Ishikawa (cell line): ENCODE results near the gene TOP2A.

Experiments used
- CEBPB ChIP-seq: IDR thresholded peaks from 2 replicates; pipeline ENCODE4 v1.6.1; 2012
- CREB1 ChIP-seq: IDR thresholded peaks from 2 replicates; pipeline ENCODE4 v1.6.1; 2012; ENCODE audit warnings: low read depth
- EGR1 ChIP-seq: IDR thresholded peaks from 2 replicates; pipeline ENCODE4 v1.6.1; 2012
- EP300 ChIP-seq: IDR thresholded peaks from 2 replicates; pipeline ENCODE4 v1.6.1; 2012; ENCODE audit warnings: borderline replicate concordance
- FOXM1 ChIP-seq: IDR thresholded peaks from 2 replicates; pipeline ENCODE4 v1.6.1; 2012; ENCODE audit warnings: low read depth, borderline replicate concordance
- RAD21 ChIP-seq: IDR thresholded peaks from 2 replicates; pipeline ENCODE4 v1.6.1; 2012; ENCODE audit warnings: low read depth
- TAF1 ChIP-seq: IDR thresholded peaks from 2 replicates; pipeline ENCODE4 v1.6.1; 2012; ENCODE audit warnings: low read depth, mild to moderate bottlenecking
- TCF12 ChIP-seq: IDR thresholded peaks from 2 replicates; pipeline ENCODE4 v1.6.1; 2012; ENCODE audit warnings: low read depth
- TF ChIP-seq, protein P1 (sequence below): IDR thresholded peaks from 2 replicates; pipeline ENCODE4 v1.6.1; 2012
- TF ChIP-seq, protein P2 (sequence below): IDR thresholded peaks from 2 replicates; pipeline ENCODE4 v1.6.1; 2012

DNA sequence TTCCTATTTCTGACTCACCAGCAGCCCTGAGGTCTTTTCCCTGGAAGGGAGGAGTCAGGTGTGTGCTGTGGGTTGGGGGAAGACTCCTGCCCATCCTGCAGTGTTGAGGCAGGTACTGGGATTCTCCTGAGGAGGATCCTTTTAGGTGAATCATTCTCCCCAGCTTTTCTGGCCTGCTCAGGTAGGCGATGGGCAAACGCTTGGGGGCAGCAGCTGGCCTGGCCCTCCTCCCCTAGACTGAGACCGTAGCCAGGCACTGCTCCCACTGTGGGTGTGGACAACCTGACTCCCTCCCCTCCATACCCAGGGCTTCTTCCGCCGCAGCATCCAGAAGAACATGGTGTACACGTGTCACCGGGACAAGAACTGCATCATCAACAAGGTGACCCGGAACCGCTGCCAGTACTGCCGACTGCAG, 68.2 kb downstream of the TOP2A start:
- TF ChIP-seq EP300, result no peak
- TF ChIP-seq CEBPB, result no peak
- TF ChIP-seq TAF1, result no peak
- TF ChIP-seq TCF12, result no peak
- TF ChIP-seq RAD21, result no peak
- TF ChIP-seq CREB1, result no peak
- TF ChIP-seq FOXM1, result no peak
- no peak for TF ChIP-seq EGR1
- TF ChIP-seq, protein P1, sequence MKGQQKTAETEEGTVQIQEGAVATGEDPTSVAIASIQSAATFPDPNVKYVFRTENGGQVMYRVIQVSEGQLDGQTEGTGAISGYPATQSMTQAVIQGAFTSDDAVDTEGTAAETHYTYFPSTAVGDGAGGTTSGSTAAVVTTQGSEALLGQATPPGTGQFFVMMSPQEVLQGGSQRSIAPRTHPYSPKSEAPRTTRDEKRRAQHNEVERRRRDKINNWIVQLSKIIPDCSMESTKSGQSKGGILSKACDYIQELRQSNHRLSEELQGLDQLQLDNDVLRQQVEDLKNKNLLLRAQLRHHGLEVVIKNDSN, result no peak
- TF ChIP-seq, protein P2, sequence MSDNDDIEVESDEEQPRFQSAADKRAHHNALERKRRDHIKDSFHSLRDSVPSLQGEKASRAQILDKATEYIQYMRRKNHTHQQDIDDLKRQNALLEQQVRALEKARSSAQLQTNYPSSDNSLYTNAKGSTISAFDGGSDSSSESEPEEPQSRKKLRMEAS, result no peak
